ENCODE results near the gene ANXA11. TPM values are rescaled to one million over a fixed set of nuclear protein-coding genes. Genes with fewer than 3 reads are reported as not detected.
"Not testable (repeated sequence)": the region's sequence is repeated elsewhere in the genome, so short reads cannot be mapped to it uniquely, and the experiment has no call there.

The ANXA11 gene
- total RNA-seq, 1 donor from 2014 or later, result 38.9 TPM

GRCh38 chr10:80144696-80145131, 60.6 kb downstream of the ANXA11 start:
- DNase-seq, result no peak

- DNase-seq, result no peak
Observed at GRCh38 chr10:80144067-80144695, 61.2 kb downstream of the ANXA11 start.

- no peak for DNase-seq
Observed at GRCh38 chr10:80141696-80142460, 63.5 kb downstream of the ANXA11 start.

GRCh38 chr10:80140251-80140650, 65.1 kb downstream of the ANXA11 start:
- no peak for DNase-seq

GRCh38 chr10:80139265-80139664, 66.1 kb downstream of the ANXA11 start:
- DNase-seq, result no peak

GRCh38 chr10:80137920-80138319, 67.4 kb downstream of the ANXA11 start:
- DNase-seq, result peak; percentile 75

- DNase-seq, result peak; percentile 87
Observed at GRCh38 chr10:80137031-80137862, 68.1 kb downstream of the ANXA11 start.

- DNase-seq, result peak; percentile 95
Observed at GRCh38 chr10:80136134-80136571, 69.2 kb downstream of the ANXA11 start.

GRCh38 chr10:80133687-80134086, 71.7 kb downstream of the ANXA11 start:
- DNase-seq, result not testable (repeated sequence)

GRCh38 chr10:80133206-80133605, 72.1 kb downstream of the ANXA11 start:
- no peak for DNase-seq

- no peak for DNase-seq
Observed at GRCh38 chr10:80132299-80133139, 72.8 kb downstream of the ANXA11 start, which contains the start of gene PLAC9. Gene PLAC9 (plus strand): TSS chr10:80132730. CDS start chr10:80132763, 33 bp downstream.

- DNase-seq, result no peak
Observed at GRCh38 chr10:80131499-80131901, 73.8 kb downstream of the ANXA11 start.

GRCh38 chr10:80126876-80127275, 78.5 kb downstream of the ANXA11 start:
- no peak for DNase-seq

- DNase-seq, result no peak
Observed at GRCh38 chr10:80122746-80123145, 82.6 kb downstream of the ANXA11 start.

GRCh38 chr10:80122110-80122710, 83.1 kb downstream of the ANXA11 start:
- DNase-seq, result no peak

- DNase-seq, result no peak
Observed at GRCh38 chr10:80118669-80119068, 86.7 kb downstream of the ANXA11 start.

GRCh38 chr10:80110986-80111385, 94.4 kb downstream of the ANXA11 start:
- DNase-seq, result no peak

GRCh38 chr10:80108576-80109239, 96.6 kb downstream of the ANXA11 start:
- no peak for DNase-seq

- DNase-seq, result peak; percentile 99
Observed at GRCh38 chr10:80104066-80104926, 101.0 kb downstream of the ANXA11 start.
